Activated naive CD8-positive, alpha-beta T cell treated with anti-CD3 and anti-CD28 coated beads, Interleukin-2, amount 50 U/mL, for 24 hours (primary cell): ENCODE measurements around the gene ARID1B.
"Not testable (repeated sequence)": the region's sequence is repeated elsewhere in the genome, so short reads cannot be mapped to it uniquely, and the experiment has no call there.

ENCODE experiments used
- ATAC-seq: fragments of 150-1000 bp; cut with Tn5 transposase; one replicate; pipeline ENCODE4 v1.10.0; 2021
- DNase-seq: peaks from one replicate; pipeline ENCODE4 v3.0.0; 2021
- H3K27ac Mint-ChIP-seq: one replicate; pipeline ENCODE4 v1.8.0; 2021; ENCODE audit warnings: mild to moderate bottlenecking, mixed read lengths
- H3K27me3 Mint-ChIP-seq: one replicate; pipeline ENCODE4 v1.8.0; 2021; ENCODE audit warnings: mixed read lengths
- H3K36me3 Mint-ChIP-seq: one replicate; pipeline ENCODE4 v1.8.0; 2021; ENCODE audit warnings: low read depth, mixed read lengths
- H3K4me1 Mint-ChIP-seq: one replicate; pipeline ENCODE4 v1.8.0; 2021; ENCODE audit warnings: mixed read lengths
- H3K4me3 Mint-ChIP-seq: one replicate; pipeline ENCODE4 v1.8.0; 2021; ENCODE audit warnings: mild to moderate bottlenecking, moderate library complexity, mixed read lengths
- H3K9me3 Mint-ChIP-seq: one replicate; pipeline ENCODE4 v1.8.0; 2021; ENCODE audit warnings: mixed read lengths

Gene ARID1B

GRCh38 chr6:157134402-157135047, 357.3 kb downstream of the ARID1B start:
- Mint-ChIP-seq H3K9me3 (no peaks in the 10 kb centered on the region), H3K36me3 (peaks cover 6% of the 10 kb centered on the region), H3K27me3 (no peaks in the 10 kb centered on the region), H3K4me1 (peaks cover 10% of the 10 kb centered on the region), H3K27ac (no peak overlapping the region), H3K4me3 (no peak overlapping the region)
- DNase-seq = no peak
- ATAC-seq = no peak

GRCh38 chr6:157135691-157136090, 358.5 kb downstream of the ARID1B start:
- H3K4me3 Mint-ChIP-seq = no peak overlapping the region
- H3K36me3 Mint-ChIP-seq = peaks cover 6% of the 10 kb centered on the region
- peaks cover 10% of the 10 kb centered on the region for H3K4me1 Mint-ChIP-seq
- H3K27ac Mint-ChIP-seq = no peak overlapping the region
- DNase-seq (no peak), ATAC-seq (no peak)
- no peaks in the 10 kb centered on the region for H3K27me3 Mint-ChIP-seq
- no peaks in the 10 kb centered on the region for H3K9me3 Mint-ChIP-seq

- no peak for ATAC-seq
- Mint-ChIP-seq H3K27me3 (no peaks in the 10 kb centered on the region), H3K27ac (peak overlapping the region; percentile 10), H3K4me1 (peaks cover 10% of the 10 kb centered on the region), H3K4me3 (no peak overlapping the region), H3K36me3 (peaks cover 6% of the 10 kb centered on the region), H3K9me3 (no peaks in the 10 kb centered on the region)
- no peak for DNase-seq
Observed at GRCh38 chr6:157137501-157137900, 360.3 kb downstream of the ARID1B start.

GRCh38 chr6:157139054-157139708, 362.0 kb downstream of the ARID1B start:
- Mint-ChIP-seq H3K9me3 (no peaks in the 10 kb centered on the region), H3K36me3 (peaks cover 1% of the 10 kb centered on the region), H3K4me1 (peaks cover 17% of the 10 kb centered on the region), H3K27me3 (no peaks in the 10 kb centered on the region), H3K27ac (no peak overlapping the region), H3K4me3 (no peak overlapping the region)
- ATAC-seq = no peak
- no peak for DNase-seq

- Mint-ChIP-seq H3K4me3 (no peak overlapping the region), H3K27me3 (no peaks in the 10 kb centered on the region), H3K27ac (no peak overlapping the region), H3K36me3 (peaks cover 4% of the 10 kb centered on the region), H3K9me3 (no peaks in the 10 kb centered on the region), H3K4me1 (peaks cover 16% of the 10 kb centered on the region)
- DNase-seq (peak; percentile 15), ATAC-seq (peak; percentile 90)
Observed at GRCh38 chr6:157143171-157143889, 366.2 kb downstream of the ARID1B start.

- peaks cover 13% of the 10 kb centered on the region for H3K4me1 Mint-ChIP-seq
- no peak overlapping the region for H3K27ac Mint-ChIP-seq
- no peaks in the 10 kb centered on the region for H3K9me3 Mint-ChIP-seq
- DNase-seq = no peak
- ATAC-seq = no peak
- no peak overlapping the region for H3K4me3 Mint-ChIP-seq
- H3K27me3 Mint-ChIP-seq = no peaks in the 10 kb centered on the region
- H3K36me3 Mint-ChIP-seq = peaks cover 7% of the 10 kb centered on the region
Observed at GRCh38 chr6:157143890-157144798, 367.0 kb downstream of the ARID1B start.

- H3K4me3 Mint-ChIP-seq = no peak overlapping the region
- ATAC-seq (no peak), DNase-seq (no peak)
- H3K36me3 Mint-ChIP-seq = peaks cover 9% of the 10 kb centered on the region
- H3K27me3 Mint-ChIP-seq = no peaks in the 10 kb centered on the region
- H3K4me1 Mint-ChIP-seq = peaks cover 13% of the 10 kb centered on the region
- no peaks in the 10 kb centered on the region for H3K9me3 Mint-ChIP-seq
- no peak overlapping the region for H3K27ac Mint-ChIP-seq
Observed at GRCh38 chr6:157144859-157145568, 367.8 kb downstream of the ARID1B start.

GRCh38 chr6:157145656-157146285, 368.6 kb downstream of the ARID1B start:
- Mint-ChIP-seq H3K36me3 (peaks cover 11% of the 10 kb centered on the region), H3K27me3 (no peaks in the 10 kb centered on the region), H3K4me3 (no peak overlapping the region), H3K27ac (no peak overlapping the region), H3K9me3 (no peaks in the 10 kb centered on the region), H3K4me1 (peaks cover 13% of the 10 kb centered on the region)
- DNase-seq (no peak), ATAC-seq (no peak)

- Mint-ChIP-seq H3K27ac (peak overlapping the region; percentile 28), H3K4me1 (peaks cover 18% of the 10 kb centered on the region), H3K36me3 (peaks cover 14% of the 10 kb centered on the region)
- H3K4me3 Mint-ChIP-seq, H3K27me3 Mint-ChIP-seq, ATAC-seq, H3K9me3 Mint-ChIP-seq, DNase-seq: not testable (repeated sequence)
Observed at GRCh38 chr6:157147054-157148026, 370.2 kb downstream of the ARID1B start.

GRCh38 chr6:157148391-157149323, 371.5 kb downstream of the ARID1B start:
- DNase-seq (no peak), ATAC-seq (no peak)
- Mint-ChIP-seq H3K4me3 (no peak overlapping the region), H3K36me3 (peaks cover 14% of the 10 kb centered on the region), H3K27me3 (no peaks in the 10 kb centered on the region), H3K27ac (no peak overlapping the region), H3K9me3 (no peaks in the 10 kb centered on the region), H3K4me1 (peaks cover 11% of the 10 kb centered on the region)

- no peak for DNase-seq
- Mint-ChIP-seq H3K27me3 (no peaks in the 10 kb centered on the region), H3K4me3 (no peak overlapping the region), H3K27ac (no peak overlapping the region), H3K4me1 (peaks cover 11% of the 10 kb centered on the region), H3K9me3 (no peaks in the 10 kb centered on the region), H3K36me3 (peaks cover 20% of the 10 kb centered on the region)
- ATAC-seq = no peak
Observed at GRCh38 chr6:157150076-157150475, 372.9 kb downstream of the ARID1B start.

- H3K4me3 Mint-ChIP-seq = no peak overlapping the region
- no peak for DNase-seq
- H3K36me3 Mint-ChIP-seq = peaks cover 20% of the 10 kb centered on the region
- no peak overlapping the region for H3K27ac Mint-ChIP-seq
- H3K4me1 Mint-ChIP-seq = peaks cover 11% of the 10 kb centered on the region
- no peaks in the 10 kb centered on the region for H3K27me3 Mint-ChIP-seq
- H3K9me3 Mint-ChIP-seq = no peaks in the 10 kb centered on the region
- ATAC-seq = no peak
Observed at GRCh38 chr6:157151029-157151428, 373.9 kb downstream of the ARID1B start.
